ENCODE results near the gene GNL2. TPM values are rescaled to one million over a fixed set of nuclear protein-coding genes. Genes with fewer than 3 reads are reported as not detected.

The GNL2 gene
- total and polyA plus RNA-seq, 12 donors, result 13.6 to 462 (median 39.9) TPM

DNA sequence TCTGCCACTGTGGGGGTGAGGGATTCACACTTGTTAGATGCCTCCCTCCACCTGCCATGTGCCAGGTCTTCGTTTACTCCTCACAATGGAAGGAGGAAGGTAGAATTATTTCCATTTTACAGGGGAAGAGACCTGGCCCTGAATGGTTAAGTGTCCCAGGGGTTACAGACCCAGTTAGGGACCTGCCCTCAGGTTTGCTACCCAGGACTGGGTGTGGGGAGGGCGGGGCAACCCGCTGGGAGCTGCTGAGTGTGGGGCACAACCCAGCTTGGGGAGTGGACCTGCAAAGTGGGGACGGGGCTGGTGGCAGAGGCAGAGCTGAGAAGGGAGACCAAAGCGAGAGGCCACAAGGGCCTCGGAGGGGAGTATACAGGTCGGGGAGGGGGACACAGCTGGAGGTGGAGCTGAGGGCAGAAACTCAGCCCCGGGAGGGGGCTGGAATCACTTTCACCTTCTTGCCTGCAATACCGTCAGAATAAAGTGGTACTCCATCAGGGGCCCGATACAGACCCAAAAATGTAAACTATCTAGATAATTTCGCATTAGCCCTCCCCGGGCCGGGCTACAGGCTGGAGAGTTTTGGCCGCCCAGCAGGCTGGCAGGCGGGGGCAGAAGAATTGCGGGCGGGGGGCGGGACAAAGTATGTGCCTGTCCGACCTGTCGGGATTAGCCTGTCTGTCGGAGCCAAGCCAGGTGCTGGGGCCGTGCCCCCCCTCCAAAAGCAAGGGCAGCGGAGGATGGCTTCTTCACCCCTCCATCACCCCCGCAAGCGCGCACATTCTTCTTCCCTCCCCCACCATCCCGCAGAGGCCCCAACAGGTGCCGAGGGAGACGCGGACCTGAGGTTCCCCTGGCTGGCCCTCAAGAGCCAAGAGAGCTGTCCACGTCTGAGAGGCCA is 37.6 kb upstream of the GNL2 start:
- Histone ChIP-seq H3K9me3 (replicated peaks in 1 of 3) (no peaks in the 10 kb centered on the region), H3K4me3 (no peak overlapping the region), H3K4me1 (replicated peaks in 1 of 2) (no peaks in the 10 kb centered on the region), H3K27ac (no peak overlapping the region), H3K36me3 (replicated peaks in 1 of 2) (no peaks in the 10 kb centered on the region), H3K27me3 (peaks cover 64% of the 10 kb centered on the region)
- WGBS, 4 donors, result 4 to 9% (median 5%) methylated on average over 14 to 31 of the region's 31 CpGs
- intact Hi-C loops (cut with DNase I), result no loop called here
- DNase-seq, result no peak
- TF ChIP-seq, protein P1, sequence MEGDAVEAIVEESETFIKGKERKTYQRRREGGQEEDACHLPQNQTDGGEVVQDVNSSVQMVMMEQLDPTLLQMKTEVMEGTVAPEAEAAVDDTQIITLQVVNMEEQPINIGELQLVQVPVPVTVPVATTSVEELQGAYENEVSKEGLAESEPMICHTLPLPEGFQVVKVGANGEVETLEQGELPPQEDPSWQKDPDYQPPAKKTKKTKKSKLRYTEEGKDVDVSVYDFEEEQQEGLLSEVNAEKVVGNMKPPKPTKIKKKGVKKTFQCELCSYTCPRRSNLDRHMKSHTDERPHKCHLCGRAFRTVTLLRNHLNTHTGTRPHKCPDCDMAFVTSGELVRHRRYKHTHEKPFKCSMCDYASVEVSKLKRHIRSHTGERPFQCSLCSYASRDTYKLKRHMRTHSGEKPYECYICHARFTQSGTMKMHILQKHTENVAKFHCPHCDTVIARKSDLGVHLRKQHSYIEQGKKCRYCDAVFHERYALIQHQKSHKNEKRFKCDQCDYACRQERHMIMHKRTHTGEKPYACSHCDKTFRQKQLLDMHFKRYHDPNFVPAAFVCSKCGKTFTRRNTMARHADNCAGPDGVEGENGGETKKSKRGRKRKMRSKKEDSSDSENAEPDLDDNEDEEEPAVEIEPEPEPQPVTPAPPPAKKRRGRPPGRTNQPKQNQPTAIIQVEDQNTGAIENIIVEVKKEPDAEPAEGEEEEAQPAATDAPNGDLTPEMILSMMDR (IDR thresholded peaks at IDR 0.05), result no peak
- no peak for TF ChIP-seq POLR2A (IDR thresholded peaks at IDR 0.05)

DNA sequence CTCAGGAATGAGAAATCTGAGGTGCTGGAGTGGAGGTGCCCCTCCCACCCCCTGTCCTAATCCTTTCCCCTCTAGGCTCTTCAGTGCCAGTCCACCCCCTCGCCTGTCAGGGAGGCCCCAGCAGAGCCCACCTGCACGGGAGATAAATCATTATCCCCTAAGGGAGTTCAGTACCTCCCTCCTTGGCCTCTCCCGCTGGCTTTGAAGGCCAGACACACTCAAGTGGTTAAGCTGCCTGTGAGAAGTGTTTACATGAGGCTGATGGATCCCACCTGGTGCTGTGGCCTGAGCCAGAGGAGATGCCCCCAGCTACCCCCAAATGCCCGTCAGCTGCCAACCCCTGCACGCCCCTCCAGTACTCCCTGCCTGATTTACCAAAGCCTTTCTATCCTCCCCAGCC is 35.3 kb upstream of the GNL2 start:
- 33 to 39% (median 37%) methylated on average over 3 to 5 of the region's 5 CpGs for WGBS, 4 donors
- Histone ChIP-seq H3K9me3 (replicated peaks in 1 of 3) (no peaks in the 10 kb centered on the region), H3K36me3 (replicated peaks in 1 of 2) (no peaks in the 10 kb centered on the region), H3K4me3 (no peak overlapping the region), H3K4me1 (replicated peaks in 1 of 2) (no peaks in the 10 kb centered on the region), H3K27ac (no peak overlapping the region), H3K27me3 (peaks cover 64% of the 10 kb centered on the region)
- no peak for DNase-seq
- TF ChIP-seq POLR2A (IDR thresholded peaks at IDR 0.05), result no peak
- TF ChIP-seq, protein P1 (IDR thresholded peaks at IDR 0.05), result no peak
- intact Hi-C loops (cut with DNase I), result no loop called here

DNA sequence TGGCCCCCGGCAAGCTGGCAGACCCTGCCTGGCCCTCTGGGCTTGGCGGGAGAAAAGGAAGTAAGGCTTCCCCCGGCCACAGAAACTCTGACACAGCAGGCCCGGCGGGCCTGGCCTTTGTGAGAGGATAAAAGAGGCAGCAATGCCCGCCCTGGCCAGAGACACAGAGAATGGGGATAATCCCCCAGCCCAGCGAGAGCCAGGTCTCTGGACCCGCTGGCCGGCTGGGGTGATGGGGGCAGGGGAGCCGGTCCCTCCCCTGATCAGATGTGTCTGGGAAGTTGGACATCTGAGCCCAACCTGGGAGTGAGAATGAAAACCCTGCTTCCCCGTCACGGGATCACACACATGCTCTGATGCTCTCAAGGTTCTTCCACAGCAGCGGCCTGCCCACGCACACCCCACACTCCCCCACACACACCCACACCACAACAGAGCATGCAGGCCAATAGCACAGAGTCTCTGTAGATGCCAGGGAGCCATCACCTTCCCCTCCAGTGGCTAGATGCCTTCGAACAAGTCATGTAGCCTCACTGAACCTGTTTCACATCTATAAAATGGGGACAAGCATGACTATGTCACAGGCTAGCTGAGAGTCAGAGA is 34.8 kb upstream of the GNL2 start:
- intact Hi-C loops (cut with DNase I), result no loop called here
- Histone ChIP-seq H3K27me3 (peaks cover 60% of the 10 kb centered on the region), H3K9me3 (replicated peaks in 1 of 3) (no peaks in the 10 kb centered on the region), H3K36me3 (replicated peaks in 1 of 2) (no peaks in the 10 kb centered on the region), H3K4me1 (replicated peaks in 1 of 2) (no peaks in the 10 kb centered on the region), H3K4me3 (no peak overlapping the region), H3K27ac (no peak overlapping the region)
- DNase-seq, result no peak
- TF ChIP-seq POLR2A (IDR thresholded peaks at IDR 0.05), result no peak
- TF ChIP-seq, protein P1 (IDR thresholded peaks at IDR 0.05), result no peak
- 29 to 37% (median 30%) methylated on average over 7 to 15 of the region's 15 CpGs for WGBS, 4 donors

DNA sequence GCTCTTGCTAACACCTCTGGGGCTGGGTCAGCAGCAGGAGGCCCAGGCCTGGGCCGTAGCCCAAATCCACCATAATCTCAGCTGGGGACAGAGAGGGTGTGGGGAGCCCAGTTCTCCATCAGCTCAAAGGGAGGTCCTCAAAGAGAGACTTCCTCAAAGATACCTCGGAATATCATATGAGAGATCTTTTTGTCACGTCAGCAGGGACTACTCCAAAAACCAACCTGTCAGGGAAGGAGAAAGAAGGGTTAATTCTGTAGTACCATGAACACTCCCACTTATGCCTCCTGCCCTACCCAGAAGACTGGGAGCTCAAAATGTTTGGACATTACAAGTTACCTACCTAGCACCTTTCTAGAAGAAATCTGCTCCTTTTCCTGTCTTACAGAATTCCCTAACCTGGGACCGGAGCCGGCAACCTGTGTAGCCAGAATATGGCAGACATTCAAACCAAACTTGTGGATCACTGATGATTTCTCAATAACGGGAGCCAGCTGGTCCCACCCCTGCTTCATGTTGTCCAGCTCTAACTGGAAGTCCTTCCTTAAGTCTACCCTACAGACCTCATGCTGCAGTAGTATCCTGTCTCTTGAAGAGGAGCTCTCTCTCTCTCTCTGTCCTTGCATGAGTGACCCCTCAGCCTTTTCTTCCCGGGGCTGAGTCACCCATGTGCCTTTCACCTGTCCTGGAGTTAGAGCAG is 34.1 kb upstream of the GNL2 start:
- TF ChIP-seq, protein P1 (IDR thresholded peaks at IDR 0.05), result no peak
- Histone ChIP-seq H3K4me1 (replicated peaks in 1 of 2) (no peaks in the 10 kb centered on the region), H3K27me3 (peaks cover 55% of the 10 kb centered on the region), H3K36me3 (replicated peaks in 1 of 2) (no peaks in the 10 kb centered on the region), H3K4me3 (no peak overlapping the region), H3K27ac (no peak overlapping the region), H3K9me3 (replicated peaks in 1 of 3) (no peaks in the 10 kb centered on the region)
- intact Hi-C loops (cut with DNase I), result no loop called here
- no peak for DNase-seq
- 45 to 51% (median 51%) methylated on average over 7 of the region's 7 CpGs for WGBS, 4 donors
